GM19043 (cell line): Measurements from ENCODE around the gene SLC25A23.

Source experiments
- ATAC-seq: cut with Tn5 transposase; IDR thresholded peaks from one replicate; pipeline ENCODE4 v1.9.1; 2021; ENCODE audit warnings: low read depth; ENCODE audit not compliant: unreplicated experiment

Gene SLC25A23

DNA sequence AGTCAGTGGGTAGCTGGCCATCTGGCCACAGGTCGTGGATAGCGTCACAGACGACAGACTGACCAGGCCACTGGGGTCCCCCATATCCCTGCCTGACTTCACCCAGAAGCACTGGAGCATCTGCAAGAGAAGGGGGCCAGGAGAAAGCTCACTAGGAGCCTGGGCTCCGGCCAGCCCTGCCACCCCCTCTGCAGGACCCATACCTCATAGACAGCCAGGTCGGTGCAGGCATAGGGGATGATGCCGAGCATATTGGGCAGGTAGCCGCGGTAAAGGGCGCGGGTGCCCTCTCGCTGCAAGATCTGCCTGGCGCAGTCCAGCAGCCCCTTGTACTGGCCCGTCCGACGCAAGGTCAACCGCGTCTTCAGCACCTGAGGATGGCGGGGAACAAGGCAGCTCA, 32.5 kb downstream of the SLC25A23 start:
- no peak for ATAC-seq

GRCh38 chr19:6425732-6426620, 33.6 kb downstream of the SLC25A23 start:
- no peak for ATAC-seq

DNA sequence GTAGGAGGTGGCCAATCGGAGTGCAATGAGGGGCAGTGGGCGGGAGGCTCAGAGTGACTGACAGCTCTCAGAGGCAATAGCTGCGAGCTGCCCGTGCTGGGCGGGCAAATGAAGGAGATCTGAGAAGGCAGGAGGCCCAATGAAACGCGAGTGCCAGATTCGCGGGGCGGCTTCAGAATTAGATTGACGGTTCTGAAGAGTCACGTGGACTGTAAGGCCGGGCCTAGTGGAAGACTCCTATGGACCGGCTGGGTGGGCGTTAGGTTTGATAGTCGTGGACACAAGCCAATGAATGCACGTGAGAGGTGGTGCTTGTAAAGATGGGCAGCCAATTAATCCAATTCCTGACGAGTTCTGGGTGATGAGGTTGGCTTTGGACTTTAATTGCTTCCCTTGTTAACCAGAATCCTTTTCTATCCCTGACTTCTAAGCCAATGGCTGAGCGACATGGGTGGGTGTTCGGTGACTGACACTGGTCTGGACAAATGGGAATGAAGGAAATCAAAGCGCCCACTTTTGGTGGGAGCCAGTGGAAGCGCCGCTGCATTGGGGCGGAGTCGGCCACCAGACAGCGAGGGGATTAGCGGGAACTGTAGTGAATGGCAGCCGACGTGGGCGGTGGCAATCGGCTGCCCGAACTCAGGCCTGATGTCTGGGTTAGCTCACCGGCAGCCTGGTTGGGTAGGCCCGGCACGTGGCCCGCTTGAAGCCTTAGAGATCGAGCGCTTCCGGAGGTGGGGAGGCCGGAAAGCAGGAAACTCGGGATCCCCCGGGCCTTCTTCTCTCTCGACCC, 34.5 kb downstream of the SLC25A23 start:
- ATAC-seq, result peak; percentile 82

- ATAC-seq, result no peak
Measured at GRCh38 chr19:6424195-6424938, 35.2 kb downstream of the SLC25A23 start, which contains the start of gene KHSRP. Gene KHSRP, minus strand, starts transcription at chr19:6424811. Its CDS starts 110 bp downstream, at chr19:6424701.

- ATAC-seq, result no peak
Measured at GRCh38 chr19:6423499-6424194, 35.9 kb downstream of the SLC25A23 start.

GRCh38 chr19:6421075-6422014, 38.2 kb downstream of the SLC25A23 start:
- no peak for ATAC-seq

DNA sequence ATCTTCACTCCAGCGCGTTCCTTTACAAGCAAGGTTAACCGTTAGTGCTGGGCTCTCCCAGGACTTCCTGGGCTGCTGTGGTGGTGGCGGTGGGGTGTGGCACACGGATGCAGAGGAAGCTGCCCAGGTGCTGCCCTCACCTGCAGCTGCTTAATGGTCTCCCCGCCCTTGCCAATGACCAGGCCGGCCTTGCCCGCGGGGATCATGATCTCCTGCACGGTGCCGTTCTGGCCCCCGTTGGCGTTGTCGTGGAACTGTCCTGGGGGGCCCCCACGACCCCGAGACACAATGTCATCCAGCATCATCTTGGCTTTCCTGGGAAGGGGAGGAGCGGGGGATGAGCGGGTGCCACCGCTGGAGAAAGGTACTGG, 41.0 kb downstream of the SLC25A23 start:
- no peak for ATAC-seq

DNA sequence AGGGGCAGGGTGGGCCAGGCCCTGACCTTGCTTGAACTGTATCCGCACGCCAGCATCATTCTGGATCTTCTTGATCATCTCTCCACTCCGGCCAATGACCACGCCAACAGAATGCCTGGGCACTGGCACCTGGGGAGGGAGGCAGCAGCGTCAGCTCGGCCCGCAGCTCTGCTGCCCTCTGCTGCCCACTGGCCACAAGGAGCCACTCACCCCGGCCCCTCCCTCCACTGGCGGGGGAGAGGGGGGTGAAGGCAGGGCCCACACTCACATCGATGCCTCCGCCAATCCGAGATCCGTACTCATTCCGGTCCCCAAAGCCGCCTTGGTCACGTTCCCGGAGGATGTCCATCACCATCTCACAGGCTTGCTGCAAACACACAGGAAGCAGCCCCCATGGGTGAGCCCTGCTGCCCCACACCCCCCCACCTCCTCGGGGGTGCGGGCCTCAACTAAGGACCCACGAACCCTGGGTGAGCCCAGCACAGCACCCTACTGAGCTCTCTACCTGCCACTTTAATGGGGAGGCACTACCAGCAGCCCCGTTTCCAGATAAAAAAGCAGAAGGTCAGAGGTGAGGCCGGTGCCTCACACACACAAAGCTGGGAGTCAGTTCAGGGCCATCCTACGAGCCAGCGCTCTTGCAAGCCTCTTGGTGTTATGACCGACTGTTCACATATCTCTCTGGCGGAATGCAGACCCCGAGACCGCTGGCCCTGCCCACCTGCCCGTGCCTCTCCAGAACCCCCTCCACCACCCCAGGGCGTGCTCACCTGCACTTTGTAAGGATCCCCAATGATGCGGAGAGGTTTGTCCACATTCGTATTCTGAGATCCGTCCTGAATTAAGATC, 41.7 kb downstream of the SLC25A23 start:
- no peak for ATAC-seq

DNA sequence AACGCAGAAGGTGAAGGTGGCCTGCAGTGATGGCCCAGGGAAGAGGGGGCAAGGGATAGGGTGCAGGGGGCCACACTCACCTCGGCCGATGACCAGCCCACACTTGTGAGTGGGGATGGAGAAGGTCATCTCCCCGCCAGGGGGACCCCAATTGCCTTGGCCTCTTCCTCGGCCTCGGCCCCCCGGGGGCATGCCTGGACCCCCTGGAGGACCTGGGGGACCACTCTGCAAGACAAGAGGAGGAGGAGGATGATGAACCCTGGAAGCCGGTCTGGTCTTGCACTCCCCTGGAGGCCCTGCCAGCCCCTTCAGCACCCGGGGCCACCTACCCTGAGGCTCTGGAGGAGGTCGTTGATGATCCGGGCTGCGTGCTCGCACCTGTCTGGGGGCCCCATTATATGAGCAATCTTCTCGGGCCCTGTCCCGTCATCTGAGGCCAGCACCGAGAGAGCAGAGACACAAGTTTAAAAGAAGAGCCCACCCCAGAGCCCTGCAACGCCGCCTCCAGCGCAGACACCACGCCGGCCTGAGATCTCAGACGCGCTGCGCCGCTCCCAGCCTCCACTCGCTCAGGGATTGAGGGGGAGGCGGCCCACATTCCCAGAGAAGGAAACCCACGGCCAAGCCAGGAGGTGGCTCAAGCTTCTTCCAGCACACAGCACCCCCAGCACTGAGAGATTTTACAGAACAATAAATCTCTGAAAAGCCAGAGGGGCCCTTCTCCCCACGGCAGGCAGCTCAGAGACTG, 42.8 kb downstream of the SLC25A23 start:
- no peak for ATAC-seq

DNA sequence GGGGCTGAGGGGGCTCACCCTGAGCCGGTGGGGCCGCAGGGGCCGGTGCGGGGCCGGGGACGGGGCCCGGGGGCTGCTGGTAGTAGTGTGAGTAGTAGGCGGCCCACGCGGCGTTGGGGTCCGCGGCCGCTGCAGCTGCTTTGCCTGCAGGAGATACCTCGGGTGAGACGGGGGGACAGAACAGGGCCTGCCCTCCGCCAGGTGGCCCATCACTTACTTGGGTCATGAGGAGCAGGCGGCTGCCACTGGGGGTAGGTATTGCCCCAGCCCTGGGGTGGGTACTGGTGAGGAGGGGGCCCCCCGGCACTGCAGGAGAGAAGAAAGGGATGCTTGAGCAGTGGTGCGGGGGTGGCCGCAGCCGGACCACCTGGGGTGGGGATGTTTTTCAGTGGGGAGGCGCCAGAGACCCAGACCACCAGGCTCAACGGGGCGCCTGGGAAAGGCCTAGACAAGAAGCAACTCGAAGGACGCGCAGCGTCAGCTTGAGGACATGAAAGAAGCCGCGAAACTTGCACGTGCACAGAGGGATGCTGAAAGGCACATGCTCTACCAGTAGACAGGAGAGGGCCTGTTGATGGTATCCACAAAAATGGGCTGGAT, 43.9 kb downstream of the SLC25A23 start:
- no peak for ATAC-seq

GRCh38 chr19:6414793-6415590, 44.6 kb downstream of the SLC25A23 start:
- ATAC-seq, result no peak

GRCh38 chr19:6413721-6414643, 45.6 kb downstream of the SLC25A23 start:
- no peak for ATAC-seq

DNA sequence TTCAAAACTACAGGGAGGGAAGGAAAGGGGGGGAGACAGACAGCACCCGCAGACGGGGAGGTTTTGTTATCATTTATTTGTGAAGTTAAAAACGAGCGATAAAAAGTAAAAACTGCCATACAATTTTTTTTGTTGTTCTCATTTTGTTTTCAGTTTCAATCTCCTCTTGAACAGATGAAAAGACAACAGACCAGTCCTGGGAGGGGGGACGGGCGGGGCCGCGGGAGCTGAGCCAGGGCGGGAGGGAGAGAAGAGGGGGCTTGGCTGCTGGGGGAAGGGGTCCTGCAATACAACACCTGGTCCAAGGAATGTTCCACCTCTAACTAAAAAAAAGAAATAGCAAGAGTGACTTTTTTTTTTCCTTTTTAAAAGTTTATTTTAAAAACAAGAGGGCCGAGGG, 46.3 kb downstream of the SLC25A23 start:
- ATAC-seq, result no peak

DNA sequence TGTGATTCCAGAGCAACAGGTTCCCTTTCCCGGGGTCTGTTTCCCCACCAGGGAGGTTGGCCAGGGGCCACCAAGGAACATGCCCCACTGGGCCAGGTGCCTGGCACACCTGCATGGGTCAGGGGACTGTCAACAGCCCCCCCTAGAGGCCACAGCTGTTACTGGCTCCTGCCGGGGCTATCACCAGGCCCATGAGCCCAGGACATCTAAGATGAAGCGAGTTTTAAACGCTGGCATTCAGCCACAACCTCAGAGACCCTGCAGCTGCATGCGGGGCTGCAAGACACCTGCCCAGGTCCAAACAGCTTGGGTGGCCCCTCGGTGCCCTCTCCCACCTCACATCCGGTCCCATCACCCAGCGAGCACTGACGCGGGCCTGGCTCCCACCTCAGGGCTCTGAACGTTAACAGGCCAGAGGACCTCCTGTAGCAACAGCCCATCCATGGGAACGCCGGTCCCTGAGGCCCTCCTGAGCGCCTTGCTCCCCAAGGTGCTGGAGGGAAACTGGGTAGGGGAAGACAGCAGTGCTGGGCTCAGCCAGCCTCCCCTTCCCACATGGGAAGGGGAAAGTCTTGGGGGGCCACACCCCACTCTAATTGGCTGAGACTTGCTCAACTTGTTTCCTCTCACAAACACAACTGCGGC, 47.0 kb downstream of the SLC25A23 start:
- no peak for ATAC-seq

DNA sequence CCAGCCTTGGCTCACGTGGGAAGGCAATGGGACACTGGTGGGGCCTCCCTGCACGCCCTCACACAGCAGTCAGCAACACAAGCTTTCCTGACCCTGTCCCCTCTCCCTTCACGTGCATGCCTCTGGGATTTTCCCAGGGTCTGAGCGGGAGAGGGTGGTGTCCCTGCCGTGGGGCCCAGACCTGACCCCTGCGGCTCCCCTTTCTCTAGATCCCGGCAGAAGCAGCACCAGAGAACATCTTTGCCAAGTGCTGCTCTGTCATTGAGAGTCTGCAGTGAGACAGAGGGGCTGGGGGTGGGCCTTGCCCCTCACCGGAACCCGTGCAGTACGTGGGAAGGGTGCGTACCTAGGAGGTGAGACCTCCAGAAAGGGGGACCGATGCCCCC, 47.5 kb downstream of the SLC25A23 start:
- ATAC-seq, result no peak
